ENCODE measurements around the gene PEAK3.

DNA sequence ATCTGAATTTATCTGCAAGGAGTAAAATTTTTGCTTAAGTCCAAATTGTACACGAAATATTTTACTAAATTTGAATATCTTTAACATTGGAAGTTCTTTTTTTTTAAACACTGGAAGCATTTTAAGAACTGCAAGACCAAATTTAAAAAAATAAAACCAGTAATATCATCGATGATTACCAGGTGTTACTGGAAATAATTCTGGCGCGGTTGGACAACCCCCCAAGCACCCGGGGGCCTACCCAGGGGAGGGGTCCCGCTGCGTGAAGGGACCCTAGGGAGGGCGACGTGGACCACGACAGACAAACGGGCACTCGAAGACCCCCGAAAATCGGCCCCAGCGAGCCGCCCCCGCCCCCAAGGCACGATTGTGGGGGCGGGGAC lies 13.1 kb downstream of the PEAK3 start:
- TF ChIP-seq, protein P1, sequence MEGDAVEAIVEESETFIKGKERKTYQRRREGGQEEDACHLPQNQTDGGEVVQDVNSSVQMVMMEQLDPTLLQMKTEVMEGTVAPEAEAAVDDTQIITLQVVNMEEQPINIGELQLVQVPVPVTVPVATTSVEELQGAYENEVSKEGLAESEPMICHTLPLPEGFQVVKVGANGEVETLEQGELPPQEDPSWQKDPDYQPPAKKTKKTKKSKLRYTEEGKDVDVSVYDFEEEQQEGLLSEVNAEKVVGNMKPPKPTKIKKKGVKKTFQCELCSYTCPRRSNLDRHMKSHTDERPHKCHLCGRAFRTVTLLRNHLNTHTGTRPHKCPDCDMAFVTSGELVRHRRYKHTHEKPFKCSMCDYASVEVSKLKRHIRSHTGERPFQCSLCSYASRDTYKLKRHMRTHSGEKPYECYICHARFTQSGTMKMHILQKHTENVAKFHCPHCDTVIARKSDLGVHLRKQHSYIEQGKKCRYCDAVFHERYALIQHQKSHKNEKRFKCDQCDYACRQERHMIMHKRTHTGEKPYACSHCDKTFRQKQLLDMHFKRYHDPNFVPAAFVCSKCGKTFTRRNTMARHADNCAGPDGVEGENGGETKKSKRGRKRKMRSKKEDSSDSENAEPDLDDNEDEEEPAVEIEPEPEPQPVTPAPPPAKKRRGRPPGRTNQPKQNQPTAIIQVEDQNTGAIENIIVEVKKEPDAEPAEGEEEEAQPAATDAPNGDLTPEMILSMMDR (IDR thresholded peaks at IDR 0.05) = no peak
- TF ChIP-seq POLR2A (IDR thresholded peaks at IDR 0.05) = no peak

All from thyroid gland (tissue), 4 donors.